ENCODE measurements around the gene PDPK1.
A peak's percentile ranks its signal among the peaks of the same experiment; 100 is the strongest.
"Not testable (repeated sequence)": the region's sequence is repeated elsewhere in the genome, so short reads cannot be mapped to it uniquely, and the experiment has no call there.

PDPK1 gene

DNA sequence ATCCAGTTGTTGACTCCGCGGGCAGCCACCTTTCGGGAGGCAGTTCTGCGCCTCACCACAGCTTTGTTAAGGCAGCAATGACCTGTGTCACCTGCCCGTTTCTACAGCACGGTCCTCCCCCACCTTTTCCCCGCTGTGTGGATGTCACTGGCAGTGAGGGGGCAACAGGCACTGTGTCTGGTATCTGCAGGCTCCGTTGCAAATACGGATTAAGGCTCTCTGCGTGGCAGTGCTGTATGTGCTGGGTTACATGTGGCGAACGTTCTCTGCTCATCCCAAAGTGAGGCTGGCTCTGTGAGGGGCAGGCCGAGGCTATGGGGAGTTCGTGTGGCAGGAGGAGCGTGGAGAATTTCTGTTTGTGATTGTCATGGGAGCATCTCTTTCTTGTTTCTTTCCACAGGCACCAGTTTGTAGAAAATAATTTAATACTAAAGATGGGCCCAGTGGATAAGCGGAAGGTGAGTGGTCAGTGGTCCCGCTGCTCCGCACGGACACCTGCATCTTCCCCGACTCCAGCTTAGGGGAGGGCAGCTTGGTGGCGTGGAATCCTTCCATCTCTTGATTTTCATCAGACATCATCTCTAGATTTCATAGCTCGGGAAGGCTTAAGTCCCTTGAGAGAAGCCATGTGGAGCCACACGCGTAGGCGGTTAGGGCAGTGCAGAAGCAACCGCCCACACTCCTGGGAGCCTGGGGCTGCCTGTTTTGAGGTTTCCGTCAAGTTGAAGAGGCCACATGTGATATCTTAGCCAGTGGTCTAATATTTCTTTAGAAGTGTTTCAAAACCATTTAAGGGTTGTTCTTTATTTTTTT, 57.8 kb downstream of the PDPK1 start:
- DNase-seq: no peak

DNA sequence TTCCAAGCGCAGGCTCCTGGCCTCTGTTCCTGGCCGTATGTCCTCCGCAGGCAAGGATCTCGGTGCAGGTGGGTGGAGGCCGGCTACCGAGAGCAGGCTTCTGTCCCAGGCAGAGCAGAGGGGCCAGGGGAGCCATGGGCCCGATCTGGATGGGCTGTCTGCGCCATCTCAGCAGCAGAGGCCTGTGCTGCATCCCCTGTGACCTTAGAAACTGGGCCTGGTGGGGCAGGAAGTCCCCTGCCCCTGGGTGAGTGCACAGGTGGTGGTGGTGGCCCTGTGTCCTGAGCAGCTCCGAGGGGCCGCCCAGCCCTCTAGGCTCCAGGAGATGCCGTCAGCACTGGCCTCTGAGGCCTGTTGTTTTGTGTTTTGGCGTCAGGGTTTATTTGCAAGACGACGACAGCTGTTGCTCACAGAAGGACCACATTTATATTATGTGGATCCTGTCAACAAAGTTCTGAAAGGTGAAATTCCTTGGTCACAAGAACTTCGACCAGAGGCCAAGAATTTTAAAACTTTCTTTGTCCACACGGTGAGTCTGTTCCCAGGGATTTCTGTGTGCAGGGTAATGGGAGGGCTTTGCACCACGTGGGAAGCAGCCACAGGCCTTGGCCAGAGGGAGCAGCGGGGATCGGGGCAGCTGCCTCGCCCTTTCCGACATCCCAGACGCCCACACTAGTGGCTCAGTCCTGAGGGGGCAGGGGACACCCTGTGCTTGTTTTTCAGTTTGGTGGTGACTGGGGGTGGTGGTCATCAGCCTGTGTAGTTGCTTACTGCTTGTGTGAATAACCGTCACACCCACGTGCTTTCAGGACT, 59.1 kb downstream of the PDPK1 start:
- DNase-seq: no peak

DNA sequence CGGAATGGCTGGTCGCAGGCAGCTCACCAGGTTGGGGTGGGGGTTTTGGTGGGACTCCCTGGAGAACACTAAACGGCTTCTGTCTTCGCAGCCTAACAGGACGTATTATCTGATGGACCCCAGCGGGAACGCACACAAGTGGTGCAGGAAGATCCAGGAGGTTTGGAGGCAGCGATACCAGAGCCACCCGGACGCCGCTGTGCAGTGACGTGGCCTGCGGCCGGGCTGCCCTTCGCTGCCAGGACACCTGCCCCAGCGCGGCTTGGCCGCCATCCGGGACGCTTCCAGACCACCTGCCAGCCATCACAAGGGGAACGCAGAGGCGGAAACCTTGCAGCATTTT, 59.7 kb downstream of the PDPK1 start:
- DNase-seq: no peak

DNA sequence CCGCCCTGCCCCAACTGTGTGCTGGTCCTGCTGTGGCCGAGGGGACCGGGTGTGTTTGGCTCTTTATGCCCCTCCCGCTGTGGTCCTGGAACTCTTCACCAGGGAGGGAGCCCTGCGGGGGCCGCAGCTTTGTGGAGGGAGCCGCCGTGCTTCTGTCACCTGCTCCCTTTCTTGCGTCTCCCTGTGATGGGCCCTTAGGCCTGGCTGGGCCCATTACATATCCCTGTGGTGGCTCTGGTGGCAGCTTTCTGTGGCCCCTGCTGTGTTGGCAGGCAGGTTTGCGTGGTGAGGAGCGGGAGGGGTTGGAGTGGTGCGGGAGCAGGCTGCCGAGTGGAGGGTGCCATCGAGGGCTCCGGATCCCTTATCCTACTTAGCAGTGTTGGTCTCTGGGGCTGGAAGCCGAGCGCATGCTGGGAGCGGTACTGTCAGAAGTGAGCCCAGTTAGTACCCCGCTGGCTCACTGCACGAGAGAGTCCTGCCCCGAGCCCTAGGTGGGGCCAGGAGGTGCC, 60.4 kb downstream of the PDPK1 start:
- DNase-seq: no peak

DNA sequence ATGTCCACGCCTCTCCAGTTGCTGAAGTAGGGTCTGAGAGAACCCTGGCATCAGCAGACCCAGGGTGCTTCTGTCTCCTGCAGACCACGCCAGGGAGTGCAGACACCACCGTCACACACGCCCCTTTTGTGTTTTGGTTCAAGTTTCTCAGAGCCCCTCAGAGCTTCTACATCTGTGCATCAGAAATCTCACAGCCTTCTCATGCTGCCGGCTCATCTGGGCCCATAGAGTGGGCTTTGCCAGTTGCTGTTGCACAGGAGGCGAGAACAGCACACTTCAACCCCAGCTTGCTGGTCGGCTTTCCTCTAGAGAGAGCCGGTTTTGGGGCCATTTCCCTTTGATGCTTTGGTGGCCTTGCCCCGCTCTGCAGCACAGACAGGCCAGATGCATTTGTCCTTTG, 60.9 kb downstream of the PDPK1 start:
- no peak for DNase-seq

DNA sequence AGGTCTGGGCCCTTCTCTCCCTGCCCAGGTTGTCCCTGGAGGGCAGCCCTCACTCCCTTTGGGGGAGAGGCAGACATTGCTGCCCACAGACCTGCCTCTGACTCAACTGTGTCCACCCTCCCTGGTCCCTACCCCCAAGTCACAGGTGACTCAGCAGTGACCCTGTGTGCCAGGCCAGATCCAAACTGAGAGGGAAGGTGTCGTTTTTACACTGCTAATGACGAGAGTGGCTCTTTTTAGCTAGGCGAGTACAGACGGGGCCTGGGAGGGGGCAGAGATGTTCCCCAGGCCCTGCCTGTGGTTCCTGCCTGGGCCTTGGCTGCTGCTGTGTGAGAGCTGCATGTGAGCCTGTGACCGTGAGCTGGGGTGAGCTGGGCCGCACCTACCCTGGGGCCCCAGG, 61.3 kb downstream of the PDPK1 start:
- DNase-seq: not testable (repeated sequence)

DNA sequence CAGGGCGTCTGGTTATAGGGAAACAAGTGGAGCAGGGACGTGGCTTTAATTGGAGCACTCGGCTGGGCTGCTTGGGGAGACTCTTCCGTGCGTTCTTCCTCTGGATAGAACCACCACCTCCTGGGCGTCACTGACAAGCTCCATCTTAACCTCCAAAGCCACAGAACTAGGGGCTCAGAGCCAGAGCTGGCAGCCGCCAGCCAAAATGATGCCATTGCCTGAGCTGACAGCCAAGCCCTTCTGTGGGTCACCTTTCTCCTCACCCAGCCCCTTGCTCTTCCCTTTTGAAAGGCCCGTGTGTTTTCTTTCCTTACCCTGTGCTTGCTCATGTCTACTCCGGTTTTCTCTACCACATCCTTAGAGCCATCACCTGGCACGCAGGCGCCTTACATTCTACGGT, 62.0 kb downstream of the PDPK1 start:
- DNase-seq: not testable (repeated sequence)

DNA sequence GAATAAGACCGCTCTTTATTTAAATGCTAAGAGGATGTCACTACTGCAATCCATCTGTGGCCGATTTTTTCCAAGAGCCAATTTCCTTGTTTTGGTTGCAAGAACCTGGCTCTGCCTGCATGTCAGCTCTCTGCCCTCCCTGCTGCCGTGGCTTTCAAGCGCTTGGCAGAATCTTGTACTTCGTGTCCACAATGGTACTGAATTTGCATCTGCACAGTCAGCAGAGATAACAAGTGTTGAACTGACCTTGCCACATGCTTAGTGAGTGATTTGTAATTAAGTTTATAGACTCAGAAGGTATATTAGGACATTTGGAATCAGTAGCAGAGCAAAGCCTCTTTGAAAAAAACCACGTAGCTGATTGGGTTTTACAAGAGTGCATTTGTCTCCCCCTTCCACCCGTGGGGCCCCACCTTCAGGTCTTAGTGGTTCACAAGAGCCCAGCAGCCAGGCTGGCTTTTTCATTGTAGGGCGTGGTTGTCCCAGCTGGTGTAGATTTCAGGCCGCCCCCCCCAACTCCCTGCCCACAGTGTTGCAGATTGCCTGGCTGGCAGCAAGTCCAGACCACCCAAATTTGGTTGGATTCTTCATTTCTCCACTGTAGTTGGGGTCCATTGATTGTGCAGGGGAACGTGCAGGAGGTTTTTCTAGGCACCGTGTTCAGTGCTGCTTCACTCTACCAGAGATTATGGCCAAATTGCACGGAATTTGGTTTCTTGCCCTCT, 63.6 kb downstream of the PDPK1 start:
- not testable (repeated sequence) for DNase-seq

DNA sequence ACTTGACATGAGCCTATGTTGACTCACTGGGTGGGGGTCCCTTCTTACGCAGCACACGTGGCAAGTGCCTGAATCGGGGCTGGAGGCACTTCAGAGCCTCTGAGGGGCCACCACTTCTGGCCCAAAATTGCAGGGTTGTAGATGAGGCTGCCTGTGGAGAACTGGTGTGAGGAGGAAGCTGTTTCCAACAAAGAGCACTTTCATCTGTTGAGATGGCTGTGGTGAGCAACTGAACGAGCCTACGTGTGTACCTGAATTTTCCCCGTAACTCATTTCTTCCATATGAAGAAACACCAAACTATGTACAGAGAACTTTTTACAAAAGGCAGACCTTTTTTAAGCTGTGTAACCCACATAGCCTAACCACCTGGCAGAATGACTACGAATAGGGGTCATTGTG, 64.4 kb downstream of the PDPK1 start:
- not testable (repeated sequence) for DNase-seq

DNA sequence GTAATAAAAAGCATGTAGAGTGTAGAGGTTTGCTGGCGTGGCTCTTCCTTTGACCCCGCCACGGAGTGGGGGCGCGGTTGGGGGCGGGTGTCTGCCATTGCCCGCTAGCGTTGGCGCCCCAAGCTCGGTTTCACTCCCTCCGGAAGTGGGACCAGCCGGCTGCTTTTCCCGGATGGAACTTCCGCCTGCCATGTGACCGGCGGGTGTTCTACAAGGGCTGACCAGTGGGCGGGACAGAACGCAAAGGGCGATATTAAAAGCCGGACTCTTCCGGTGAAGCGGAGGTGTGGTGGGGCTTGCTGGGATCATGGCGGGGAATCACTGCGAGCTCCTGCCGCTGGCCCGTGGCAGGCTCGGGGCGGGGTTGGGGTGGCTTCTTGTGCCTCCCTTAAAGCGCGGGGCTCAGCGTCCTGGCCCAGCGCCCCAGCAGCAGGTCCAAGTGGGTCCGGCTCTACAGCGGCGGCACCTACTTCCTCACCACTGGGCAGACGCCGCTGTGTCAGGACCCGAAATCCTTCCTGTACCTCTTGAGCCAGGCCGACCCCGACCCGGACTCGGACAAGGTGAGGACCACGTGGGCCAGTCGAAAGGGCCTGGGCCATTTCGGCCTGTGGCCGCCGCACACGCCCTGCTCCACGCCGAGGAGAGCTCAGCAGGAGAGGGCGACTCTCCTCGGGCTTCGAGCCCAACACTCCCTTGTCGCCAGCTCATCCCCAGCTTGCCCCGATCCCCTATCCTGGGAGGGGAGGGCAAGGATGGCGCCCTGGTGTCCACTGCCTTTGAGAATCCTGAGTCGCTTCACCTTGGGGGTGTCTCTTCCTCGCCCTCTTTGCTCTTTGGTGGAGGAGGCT, 65.6 kb downstream of the PDPK1 start:
- peak; percentile 69 to 83 for DNase-seq

DNA sequence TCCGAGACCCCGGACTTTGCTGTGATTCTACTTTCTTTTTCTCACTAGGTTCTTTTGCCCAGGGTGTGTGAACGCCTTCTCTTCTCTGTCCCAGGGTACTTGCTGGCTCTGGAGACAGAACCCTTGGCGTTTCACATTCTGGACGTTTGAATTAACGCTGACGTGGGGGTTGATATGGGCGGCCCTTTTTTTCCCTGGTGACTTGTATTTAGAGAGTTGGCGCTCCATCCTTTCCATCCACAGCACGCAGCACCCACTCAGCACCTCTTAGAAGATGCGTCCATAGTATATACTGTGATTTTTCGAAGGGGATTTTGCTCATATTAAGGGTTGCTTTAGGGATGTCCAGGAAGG, 66.2 kb downstream of the PDPK1 start:
- DNase-seq: not testable (repeated sequence)

DNA sequence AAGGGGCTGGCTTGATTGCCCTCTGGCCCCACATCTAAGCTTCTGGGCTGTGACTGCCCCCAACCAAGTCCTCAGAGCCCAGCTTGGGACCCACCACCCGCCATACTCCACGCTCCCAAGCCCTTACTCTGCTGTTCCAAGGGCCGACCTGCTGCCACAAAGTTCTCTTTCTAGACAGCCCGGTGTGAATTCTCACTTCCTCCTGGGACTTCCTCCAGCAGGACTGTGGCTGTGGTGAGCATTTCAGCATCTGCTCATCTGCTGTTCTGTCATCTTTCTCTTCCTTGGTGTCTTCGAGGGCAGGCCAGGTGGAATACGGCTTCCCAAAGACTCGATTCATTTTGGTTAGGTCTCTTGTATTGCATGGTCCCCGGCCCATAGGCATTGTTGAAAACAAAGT, 69.0 kb downstream of the PDPK1 start:
- DNase-seq: not testable (repeated sequence)

DNA sequence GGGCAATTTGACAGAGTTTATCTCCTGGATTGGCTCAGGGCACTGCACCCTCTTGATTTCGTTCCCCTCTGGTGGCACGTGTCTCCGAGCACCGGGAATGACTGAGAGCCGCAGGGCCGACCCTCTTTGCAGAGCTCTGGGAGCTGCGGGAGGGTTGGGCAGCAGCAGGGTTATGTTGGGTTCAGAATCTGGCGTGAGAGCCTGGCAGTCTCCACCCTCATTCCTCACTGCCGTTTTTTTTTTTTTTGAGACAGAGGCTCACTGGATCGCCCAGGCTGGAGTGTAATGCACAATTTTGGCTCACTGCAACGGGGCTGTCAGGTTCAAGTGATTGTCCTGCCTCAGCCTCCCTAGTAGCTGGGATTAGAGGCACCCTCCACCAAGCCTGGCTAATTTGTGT, 71.5 kb downstream of the PDPK1 start:
- not testable (repeated sequence) for DNase-seq

DNA sequence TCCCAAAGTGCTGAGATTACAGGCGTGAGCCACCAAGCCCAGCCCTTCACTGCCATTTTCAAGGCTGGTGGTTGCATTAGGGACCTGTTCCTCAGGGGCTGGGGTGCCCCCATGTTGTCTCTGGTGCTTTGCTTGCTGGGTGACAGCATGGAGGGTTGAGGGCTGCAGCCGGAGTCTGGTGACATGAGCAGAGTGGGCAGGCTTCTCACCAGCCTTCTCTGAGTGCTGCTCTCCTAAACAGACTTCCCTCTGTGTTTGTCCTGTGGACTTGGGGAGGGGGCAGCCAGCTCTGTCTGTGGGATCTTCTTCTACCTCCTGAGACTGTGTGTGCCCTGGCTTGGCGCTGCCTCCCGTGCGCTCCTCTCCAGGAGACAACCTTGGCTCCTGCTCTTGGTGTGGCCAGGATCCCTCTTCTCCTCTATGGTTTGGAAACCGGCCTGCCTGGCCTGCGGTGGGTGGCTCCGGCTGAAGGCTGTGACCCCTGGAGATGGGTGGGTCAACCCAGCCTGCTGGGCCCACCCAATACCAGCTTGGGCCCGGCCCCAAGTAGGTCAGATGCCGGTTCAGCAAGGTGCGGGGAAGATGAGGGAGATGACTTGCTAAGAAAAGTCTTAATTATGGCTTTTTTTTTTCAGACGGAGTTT, 72.1 kb downstream of the PDPK1 start:
- no peak for DNase-seq

DNA sequence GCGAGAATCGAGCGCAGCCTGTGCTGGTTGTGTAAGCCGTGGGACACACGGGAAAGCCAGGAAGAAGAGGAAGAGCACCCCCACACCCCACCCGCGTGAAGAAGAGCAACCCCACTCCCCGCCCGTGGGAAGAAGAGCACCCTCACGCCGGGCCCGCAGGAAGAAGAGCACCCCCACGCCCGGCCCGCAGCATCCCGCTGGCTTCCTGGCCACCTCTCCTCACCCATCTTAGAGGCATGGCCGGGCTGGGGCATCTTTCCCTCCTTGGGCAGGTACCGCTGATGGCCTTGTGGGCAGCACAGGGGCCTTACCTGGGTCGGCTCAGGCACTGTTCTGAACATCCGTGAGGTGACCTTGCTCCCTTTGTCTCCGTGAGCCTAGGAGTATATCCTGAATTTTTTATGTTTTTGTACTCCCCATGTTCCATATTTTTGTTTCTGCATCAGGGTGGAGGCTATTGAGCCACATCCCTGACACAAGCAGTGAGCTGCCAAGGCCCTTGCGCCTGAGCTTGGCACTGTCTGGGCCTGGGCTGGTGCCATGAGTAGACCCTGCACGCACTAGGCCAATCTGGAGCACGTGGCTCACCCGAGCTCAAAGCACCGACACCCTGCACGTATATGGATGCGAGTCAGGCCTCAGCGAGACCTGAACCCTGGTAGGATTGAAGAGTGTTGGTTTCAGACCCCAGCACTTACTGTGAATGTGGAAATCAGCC, 73.1 kb downstream of the PDPK1 start:
- DNase-seq: no peak

DNA sequence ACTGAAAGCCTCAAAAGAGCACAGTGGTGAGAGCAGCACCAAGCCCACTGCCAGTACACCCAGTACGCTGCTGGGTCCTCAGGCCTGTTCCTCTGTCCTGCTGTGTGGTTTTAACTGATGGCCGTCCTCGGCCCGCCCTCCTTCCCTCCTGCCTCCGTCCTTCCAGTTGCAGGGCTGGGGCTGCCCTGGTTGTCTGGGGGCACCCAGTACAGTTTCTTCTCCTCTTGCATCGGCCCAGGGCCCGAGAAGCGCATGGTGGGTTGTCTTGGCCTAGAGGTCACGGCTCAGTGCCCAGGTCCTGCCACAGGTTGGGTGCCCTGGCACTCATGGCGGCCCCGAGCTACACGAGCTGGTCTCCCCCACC, 73.7 kb downstream of the PDPK1 start:
- DNase-seq: no peak

DNA sequence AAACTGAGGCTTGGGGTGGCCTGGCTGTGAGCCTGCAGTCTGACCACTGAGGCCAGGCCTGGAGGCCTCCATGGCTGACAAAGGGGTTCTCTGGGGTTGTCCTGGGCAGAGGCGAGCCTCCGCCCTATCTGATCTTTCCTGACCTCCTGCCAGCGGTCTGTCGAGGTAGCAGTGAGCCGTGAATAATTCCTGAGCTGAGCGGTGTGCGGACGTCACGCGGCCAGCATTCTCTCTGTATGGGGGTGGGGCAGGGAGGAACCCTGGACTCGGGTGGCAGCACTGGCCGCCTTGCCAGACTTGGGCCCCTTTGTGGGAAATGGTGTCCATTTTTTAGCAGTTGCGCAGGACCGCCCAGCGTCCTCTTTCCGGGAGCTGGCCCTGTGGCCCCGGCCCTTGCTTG, 74.1 kb downstream of the PDPK1 start:
- not testable (repeated sequence) for DNase-seq

DNA sequence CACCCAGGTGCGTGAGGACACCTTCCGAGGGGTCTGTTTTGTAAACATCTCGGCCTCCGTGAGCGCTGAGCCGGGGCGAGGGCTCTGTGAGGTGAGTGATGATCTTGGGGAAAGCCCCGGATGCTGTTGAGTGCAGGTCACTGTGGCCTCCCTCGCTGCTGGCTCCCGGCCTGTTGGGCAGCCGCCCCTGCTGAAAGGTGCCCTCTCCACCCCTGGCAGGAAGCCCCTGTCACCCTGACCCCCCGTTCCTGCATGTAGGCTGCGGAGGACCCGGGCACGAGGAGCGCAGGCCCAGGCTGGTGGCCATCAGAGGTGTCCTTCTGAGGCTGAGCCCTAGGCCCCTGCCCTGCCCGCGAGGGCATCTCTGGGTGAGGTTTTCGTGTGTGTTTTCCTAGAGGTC, 75.4 kb downstream of the PDPK1 start:
- not testable (repeated sequence) for DNase-seq

DNA sequence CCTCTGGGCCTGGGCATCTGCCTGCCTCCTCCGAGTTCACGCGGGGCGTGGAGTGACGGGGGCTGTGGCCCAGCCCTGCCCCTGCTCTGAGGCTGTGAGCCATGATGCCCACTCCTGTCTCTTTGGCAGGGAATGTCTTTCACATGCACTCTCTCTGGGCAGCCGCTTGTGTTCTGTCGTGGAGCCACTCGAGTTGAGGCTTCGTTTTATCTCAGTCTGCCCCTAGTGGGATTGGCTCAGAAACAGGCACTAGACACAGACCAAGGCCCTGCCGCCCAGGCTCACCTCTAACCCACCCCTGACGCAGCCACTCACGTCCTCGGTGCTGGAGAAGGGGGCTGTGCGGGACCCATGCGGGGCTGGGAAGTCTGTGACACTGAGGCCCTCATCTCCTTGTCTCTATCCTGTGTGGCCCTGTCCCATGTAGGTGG, 77.0 kb downstream of the PDPK1 start:
- no peak for DNase-seq

DNA sequence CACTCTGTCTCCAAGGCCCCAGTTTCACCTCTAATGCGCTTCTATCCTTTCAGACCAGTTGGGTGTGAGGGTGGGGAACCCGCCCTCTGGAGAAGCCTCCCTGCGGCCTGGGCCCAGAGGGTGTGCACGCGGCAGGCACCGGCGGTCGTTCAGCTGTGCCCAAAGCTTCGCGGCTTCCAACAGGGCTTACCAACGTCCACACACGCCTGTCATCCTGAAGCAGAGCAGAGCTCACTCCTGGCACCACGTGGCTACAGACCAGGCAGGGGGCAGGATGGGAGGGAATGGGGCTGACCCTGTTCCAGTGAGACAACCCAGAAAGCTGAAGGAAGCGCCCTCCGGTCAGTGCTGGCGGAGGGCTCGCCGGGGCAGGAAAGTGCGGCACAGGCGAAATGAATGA, 81.1 kb downstream of the PDPK1 start:
- not testable (repeated sequence) for DNase-seq

DNA sequence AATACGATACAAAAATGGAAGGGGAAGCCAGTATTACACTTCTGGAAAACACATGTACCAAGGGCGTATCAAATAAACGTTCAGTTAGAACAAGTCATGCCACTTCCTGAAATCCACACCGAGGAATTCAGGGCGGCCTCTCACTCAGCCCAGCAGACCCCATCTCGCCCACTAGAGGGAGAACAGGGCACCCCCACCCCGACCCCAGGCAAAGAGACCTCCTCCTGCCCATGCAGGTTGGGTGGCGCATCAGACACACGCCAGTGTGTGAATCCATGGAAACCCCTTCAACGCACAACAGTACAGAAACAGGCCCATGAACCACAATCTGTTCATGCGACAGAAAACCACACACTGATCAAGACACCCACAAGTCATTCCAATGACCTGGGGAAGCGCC, 81.8 kb downstream of the PDPK1 start:
- not testable (repeated sequence) for DNase-seq
